Smooth muscle cell of the umbilical artery (primary cell): ENCODE measurements around the gene PPP2R3B. TPM values are rescaled to one million over a fixed set of nuclear protein-coding genes. Genes with fewer than 3 reads are reported as not detected.

Source experiments
- total RNA-seq: library from RNA; depleted of rRNA; stranded (reverse); fragments of >200 nt; gene quantifications from 2 replicates; pipeline ENCODE4 v1.2.3, GENCODE V29; 2014

PPP2R3B gene, protein sequence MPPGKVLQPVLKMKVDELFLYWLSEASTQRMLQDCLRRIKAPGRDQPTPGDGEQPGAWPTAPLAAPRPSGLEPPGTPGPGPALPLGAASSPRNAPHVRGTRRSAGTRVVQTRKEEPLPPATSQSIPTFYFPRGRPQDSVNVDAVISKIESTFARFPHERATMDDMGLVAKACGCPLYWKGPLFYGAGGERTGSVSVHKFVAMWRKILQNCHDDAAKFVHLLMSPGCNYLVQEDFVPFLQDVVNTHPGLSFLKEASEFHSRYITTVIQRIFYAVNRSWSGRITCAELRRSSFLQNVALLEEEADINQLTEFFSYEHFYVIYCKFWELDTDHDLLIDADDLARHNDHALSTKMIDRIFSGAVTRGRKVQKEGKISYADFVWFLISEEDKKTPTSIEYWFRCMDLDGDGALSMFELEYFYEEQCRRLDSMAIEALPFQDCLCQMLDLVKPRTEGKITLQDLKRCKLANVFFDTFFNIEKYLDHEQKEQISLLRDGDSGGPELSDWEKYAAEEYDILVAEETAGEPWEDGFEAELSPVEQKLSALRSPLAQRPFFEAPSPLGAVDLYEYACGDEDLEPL
- 14.0 and 19.1 TPM in 2 replicates for total RNA-seq

DNA sequence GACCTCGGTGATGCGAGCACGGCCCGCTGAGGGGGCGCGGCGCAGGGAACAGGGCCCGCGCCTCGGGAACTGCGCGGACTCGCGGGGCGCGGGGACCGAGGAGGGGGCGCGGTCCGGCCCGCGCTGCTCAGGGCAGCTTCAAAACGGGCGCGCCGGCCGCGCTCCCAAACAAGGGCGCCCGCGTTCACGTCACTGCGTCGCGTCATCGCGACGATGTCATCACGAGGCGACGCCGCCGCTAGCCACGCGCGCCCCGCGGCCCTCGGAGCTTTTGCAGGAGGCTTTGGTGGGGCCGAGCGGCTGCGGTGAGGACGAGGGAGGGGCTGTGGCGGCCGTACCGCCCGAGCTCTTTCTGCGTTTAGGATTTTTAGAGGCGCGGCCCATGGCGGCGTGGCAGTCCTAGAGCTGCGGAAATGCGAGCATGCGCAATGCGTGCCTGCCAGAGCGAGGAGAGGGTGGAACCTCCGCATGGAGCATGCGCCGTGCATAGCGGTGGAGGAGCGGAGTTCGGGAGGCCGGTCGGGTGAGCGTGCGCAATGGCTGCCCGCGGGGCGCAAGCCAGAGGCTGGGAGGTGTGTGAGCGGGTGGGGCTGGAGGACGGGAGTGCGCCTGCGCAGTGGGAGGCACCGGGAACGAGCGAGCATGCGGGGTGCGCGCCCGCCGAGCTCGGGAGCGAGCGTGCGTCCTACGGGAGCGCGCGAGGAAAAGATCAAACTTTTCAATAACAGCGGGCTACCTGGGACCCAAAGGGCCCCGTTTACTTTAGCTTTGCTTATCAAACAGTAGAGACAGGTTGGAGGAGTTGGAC, at the start of gene PPP2R3B:
Gene PPP2R3B (minus strand): TSS at position 140 of the 808 bp plus-strand sequence. CDS start 216 bp downstream, outside the sequence.

DNA sequence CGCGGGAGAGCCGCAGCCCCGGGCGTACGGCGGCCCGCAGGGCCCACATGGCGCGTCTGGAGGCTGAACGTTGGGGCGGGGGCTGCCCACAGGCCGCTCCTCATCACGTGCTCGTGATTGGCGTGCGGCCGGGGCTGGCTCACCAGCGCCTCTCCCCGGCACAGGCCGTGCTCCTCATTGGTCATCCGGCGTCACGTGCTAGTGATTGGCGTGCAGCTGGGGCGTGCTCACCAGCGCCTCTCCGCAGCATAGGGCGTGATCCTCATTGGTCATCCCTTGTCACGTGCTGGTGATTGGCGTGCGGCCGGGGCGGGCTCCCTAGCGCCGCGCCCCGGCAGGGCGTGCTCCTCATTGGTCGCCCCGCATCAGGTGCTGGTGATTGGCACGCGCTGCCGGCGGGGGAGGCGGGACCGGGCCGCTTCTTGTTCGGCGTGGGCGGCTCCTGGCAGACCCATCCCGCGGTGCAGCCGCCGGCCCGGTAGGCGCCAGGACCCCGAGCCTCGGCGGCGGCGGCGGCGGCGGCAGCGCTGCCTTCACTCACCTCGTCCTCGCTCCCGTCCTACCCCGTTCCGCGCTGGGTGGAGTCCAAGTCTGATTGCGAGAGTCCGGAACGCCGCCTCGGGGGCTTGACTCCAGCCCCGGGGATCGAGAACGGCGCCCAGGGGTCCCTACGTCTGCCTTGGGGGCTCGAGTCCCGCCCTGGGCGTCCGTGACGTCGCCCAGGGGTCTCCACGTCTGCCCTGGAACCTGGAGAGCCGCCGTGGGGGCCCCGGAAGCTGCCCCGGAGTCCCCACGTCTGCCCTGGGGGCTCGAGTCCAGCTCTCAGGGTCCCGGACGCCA, 67.7 kb downstream of the PPP2R3B start, which contains the start of gene GTPBP6:
Gene GTPBP6 (minus strand): TSS at position 58 of the 840 bp plus-strand sequence. CDS start 9 bp downstream, at position 49.

Other genes with a start within 250 kb of the PPP2R3B start
- 6.2 and 27.5 TPM in 2 replicates for gene PLCXD1, start 105.5 kb downstream of the PPP2R3B start, total RNA-seq
- gene GTPBP6, start 68.1 kb downstream of the PPP2R3B start, total RNA-seq = 26.4 and 35.5 TPM in 2 replicates
- gene SHOX, start 243.9 kb upstream of the PPP2R3B start, total RNA-seq = not detected in 2 replicates